GM19328 (cell line): ENCODE data around the gene ARHGEF25.
"Not testable (repeated sequence)": the region's sequence is repeated elsewhere in the genome, so short reads cannot be mapped to it uniquely, and the experiment has no call there.

Source experiments
- ATAC-seq: cut with Tn5 transposase; IDR thresholded peaks from one replicate; pipeline ENCODE4 v1.9.1; 2021; ENCODE audit warnings: mild to moderate bottlenecking, moderate library complexity; ENCODE audit not compliant: unreplicated experiment

The ARHGEF25 gene

GRCh38 chr12:57607958-57608663, 3.1 kb upstream of the ARHGEF25 start:
- no peak for ATAC-seq

- ATAC-seq, result no peak
Measured at GRCh38 chr12:57609101-57609780, 2.0 kb upstream of the ARHGEF25 start.

GRCh38 chr12:57609781-57610553, 1.3 kb upstream of the ARHGEF25 start:
- no peak for ATAC-seq

GRCh38 chr12:57610554-57611107, 604 bp upstream of the ARHGEF25 start:
- no peak for ATAC-seq

GRCh38 chr12:57611827-57612710, 834 bp downstream of the ARHGEF25 start:
- ATAC-seq, result no peak

- no peak for ATAC-seq
Measured at GRCh38 chr12:57612711-57613426, 1.6 kb downstream of the ARHGEF25 start.

- ATAC-seq, result no peak
Measured at GRCh38 chr12:57613427-57614109, 2.3 kb downstream of the ARHGEF25 start.

- no peak for ATAC-seq
Measured at GRCh38 chr12:57614178-57614947, 3.1 kb downstream of the ARHGEF25 start.

- no peak for ATAC-seq
Measured at GRCh38 chr12:57614948-57615500, 3.8 kb downstream of the ARHGEF25 start.

GRCh38 chr12:57615637-57616036, 4.4 kb downstream of the ARHGEF25 start:
- ATAC-seq, result no peak

- no peak for ATAC-seq
Measured at GRCh38 chr12:57616383-57617101, 5.3 kb downstream of the ARHGEF25 start.

- ATAC-seq, result no peak
Measured at GRCh38 chr12:57617942-57618341, 6.7 kb downstream of the ARHGEF25 start.

- ATAC-seq, result not testable (repeated sequence)
Measured at GRCh38 chr12:57618431-57618830, 7.2 kb downstream of the ARHGEF25 start.

GRCh38 chr12:57618966-57619433, 7.8 kb downstream of the ARHGEF25 start:
- no peak for ATAC-seq

- ATAC-seq, result no peak
Measured at GRCh38 chr12:57619434-57620244, 8.4 kb downstream of the ARHGEF25 start.

GRCh38 chr12:57620245-57620935, 9.2 kb downstream of the ARHGEF25 start:
- no peak for ATAC-seq
